GM23338 (cell line): ENCODE measurements around the gene SLC25A42. TPM values are rescaled to one million over a fixed set of nuclear protein-coding genes. Genes with fewer than 3 reads are reported as not detected.

Source experiments
- ATAC-seq: fragments of 200-7000 bp; cut with Tn5 transposase; 3 replicates; pipeline ENCODE4 v1.9.1; 2020
- DNase-seq: peaks from one replicate; pipeline ENCODE4 v3.0.0-alpha.2; 2015; ENCODE audit warnings: low spot score
- H2AFZ ChIP-seq: fragments of 200-600 bp; sonication (generic); 2 replicates; pipeline ENCODE4 v1.8.0; 2016; ENCODE audit warnings: antibody characterized with exemption, mild to moderate bottlenecking, moderate library complexity
- H3F3A ChIP-seq: fragments of 200-600 bp; sonication (generic); replicated peaks from 2 replicates; pipeline ENCODE4 v1.8.0; 2017; ENCODE audit warnings: antibody characterized with exemption, mixed run types, low read depth
- H3K27ac ChIP-seq: fragments of 200-600 bp; sonication (generic); 2 replicates; pipeline ENCODE4 v1.6.1; 2016; ENCODE audit warnings: low read depth
- H3K27me3 ChIP-seq: fragments of 200-600 bp; sonication (generic); 2 replicates; pipeline ENCODE4 v1.8.0; 2016; ENCODE audit warnings: mild to moderate bottlenecking, mixed run types, moderate library complexity; ENCODE audit not compliant: insufficient read depth
- H3K36me3 ChIP-seq: fragments of 200-600 bp; sonication (generic); 2 replicates; pipeline ENCODE4 v1.8.0; 2016; ENCODE audit warnings: mild to moderate bottlenecking; ENCODE audit not compliant: insufficient read depth
- H3K4me1 ChIP-seq: fragments of 200-600 bp; sonication (generic); 2 replicates; pipeline ENCODE4 v1.8.0; 2016; ENCODE audit warnings: mild to moderate bottlenecking, moderate library complexity; ENCODE audit not compliant: insufficient read depth
- H3K4me2 ChIP-seq: fragments of 200-600 bp; sonication (generic); 2 replicates; pipeline ENCODE4 v1.7.1; 2017; ENCODE audit warnings: mixed run types
- H3K4me3 ChIP-seq: fragments of 200-600 bp; sonication (generic); 2 replicates; pipeline ENCODE4 v1.6.1; 2016; ENCODE audit warnings: mixed run types
- H3K79me2 ChIP-seq: fragments of 200-600 bp; sonication (generic); replicated peaks from 2 replicates; pipeline ENCODE4 v1.8.0; 2017; ENCODE audit warnings: mild to moderate bottlenecking; ENCODE audit not compliant: insufficient read depth
- H3K9me2 ChIP-seq: fragments of 200-600 bp; sonication (generic); 2 replicates; pipeline ENCODE4 v1.8.0; 2017; ENCODE audit not compliant: insufficient read depth
- H4K20me1 ChIP-seq: fragments of 200-600 bp; sonication (generic); replicated peaks from 2 replicates; pipeline ENCODE4 v1.8.0; 2017; ENCODE audit warnings: mild to moderate bottlenecking; ENCODE audit not compliant: insufficient read depth
- H3K27ac Mint-ChIP-seq: 2 replicates; pipeline ENCODE4 v1.8.0; 2020; ENCODE audit warnings: inconsistent platforms, mild to moderate bottlenecking, moderate library complexity, mixed read lengths
- H3K27me3 Mint-ChIP-seq: 3 replicates; pipeline ENCODE4 v1.8.0; 2022; ENCODE audit warnings: low read depth, mild to moderate bottlenecking, moderate library complexity, mixed read lengths, inconsistent platforms; ENCODE audit not compliant: insufficient read depth, poor library complexity
- H3K36me3 Mint-ChIP-seq: 3 replicates; pipeline ENCODE4 v1.8.0; 2021; ENCODE audit warnings: low read depth, mild to moderate bottlenecking, inconsistent platforms, moderate library complexity, mixed read lengths
- H3K4me1 Mint-ChIP-seq: 3 replicates; pipeline ENCODE4 v1.8.0; 2020; ENCODE audit warnings: mild to moderate bottlenecking, inconsistent platforms, mixed read lengths
- H3K4me3 Mint-ChIP-seq: 3 replicates; pipeline ENCODE4 v1.8.0; 2021; ENCODE audit warnings: moderate library complexity, mild to moderate bottlenecking, inconsistent platforms, mixed read lengths
- H3K9me3 Mint-ChIP-seq: 3 replicates; pipeline ENCODE4 v1.8.0; 2020; ENCODE audit warnings: moderate library complexity, mild to moderate bottlenecking, inconsistent platforms, mixed read lengths
- CREB1 ChIP-seq: fragments of 250-450 bp; sonication (Bioruptor Pico); IDR thresholded peaks from 2 replicates; pipeline ENCODE4 v1.5.0; 2020; ENCODE audit warnings: low read depth, mild to moderate bottlenecking, moderate library complexity
- JUNB ChIP-seq: IDR thresholded peaks from one replicate; pipeline ENCODE4 v1.6.1; 2016; ENCODE audit warnings: antibody characterized with exemption; ENCODE audit not compliant: unreplicated experiment
- NANOG ChIP-seq: IDR thresholded peaks from 2 replicates; pipeline ENCODE4 v1.6.1; 2016; ENCODE audit warnings: antibody characterized with exemption, borderline replicate concordance
- POLR2AphosphoS5 ChIP-seq: IDR thresholded peaks from 2 replicates; pipeline ENCODE4 v1.6.1; 2016; ENCODE audit warnings: antibody characterized with exemption, low read depth
- STAT1 ChIP-seq: IDR thresholded peaks from one replicate; pipeline ENCODE4 v1.6.1; 2016; ENCODE audit warnings: antibody characterized with exemption; ENCODE audit not compliant: unreplicated experiment
- ZNF114 ChIP-seq: fragments of 250-450 bp; sonication (Bioruptor Pico); IDR thresholded peaks from 2 replicates; pipeline ENCODE4 v1.5.0; 2020; ENCODE audit warnings: mild to moderate bottlenecking, moderate library complexity
- ZNF331 ChIP-seq: fragments of 250-450 bp; sonication (Bioruptor Pico); IDR thresholded peaks from 2 replicates; pipeline ENCODE4 v1.5.0; 2020; ENCODE audit warnings: low read depth, mild to moderate bottlenecking, moderate library complexity
- polyA plus RNA-seq: library from polyadenylated mRNA; unstranded; fragments of >200 nt; fragmentation: Nextera tagmentation; extraction: Ambion mirVana; gene quantifications from 2 replicates; pipeline ENCODE4 v1.2.1, GENCODE V29; 2016
- total RNA-seq: library from RNA; depleted of rRNA; stranded (reverse); fragments of >200 nt; shearing (Covaris generic); gene quantifications from 2 replicates; pipeline ENCODE4 v1.2.3, GENCODE V29; 2014
- TF ChIP-seq, protein P1 (sequence below): IDR thresholded peaks from one replicate; pipeline ENCODE4 v1.6.1; 2018; ENCODE audit warnings: antibody characterized with exemption; ENCODE audit not compliant: unreplicated experiment
- TF ChIP-seq, protein P2 (sequence below): IDR thresholded peaks from 2 replicates; pipeline ENCODE4 v1.6.1; 2016; ENCODE audit warnings: antibody characterized with exemption
- TF ChIP-seq, protein P3 (sequence below), 2 experiments: fragments of 200-600 bp in 1 of 2; sonication (generic) in 1 of 2; conservative IDR thresholded peaks; 2 replicates each; pipeline versions ENCODE4 v1.5.1 to v1.6.1; 2016 to 2017; ENCODE audit warnings: antibody characterized with exemption in 2 of 2, low read depth in 2 of 2, mild to moderate bottlenecking in 2 of 2, moderate library complexity in 1 of 2
- TF ChIP-seq, protein P4 (sequence below): fragments of 250-450 bp; sonication (Bioruptor Pico); IDR thresholded peaks from 2 replicates; pipeline ENCODE4 v1.5.0; 2020; ENCODE audit warnings: mild to moderate bottlenecking, moderate library complexity

Gene SLC25A42
- total and polyA plus RNA-seq, 2 experiments from 2014 or later = 7.3 to 7.6 TPM

DNA sequence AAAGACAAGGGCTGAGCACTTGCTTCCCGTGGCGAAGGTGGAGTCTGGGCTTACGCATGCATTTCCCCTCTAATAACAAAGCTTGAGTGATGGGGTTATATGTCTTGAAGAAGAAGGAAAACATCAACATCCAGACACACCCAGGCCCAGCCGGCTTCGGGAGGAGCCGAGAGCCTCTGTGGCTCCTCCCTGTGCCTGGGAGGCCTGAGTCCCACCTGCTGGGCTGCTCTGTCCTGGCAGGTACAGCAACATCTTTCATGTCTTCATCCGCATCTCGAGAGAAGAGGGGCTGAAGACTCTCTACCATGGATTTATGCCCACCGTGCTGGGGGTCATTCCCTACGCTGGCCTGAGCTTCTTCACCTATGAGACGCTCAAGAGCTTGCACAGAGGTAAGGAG, 43.9 kb downstream of the SLC25A42 start (continued):
- TF ChIP-seq, protein P1, sequence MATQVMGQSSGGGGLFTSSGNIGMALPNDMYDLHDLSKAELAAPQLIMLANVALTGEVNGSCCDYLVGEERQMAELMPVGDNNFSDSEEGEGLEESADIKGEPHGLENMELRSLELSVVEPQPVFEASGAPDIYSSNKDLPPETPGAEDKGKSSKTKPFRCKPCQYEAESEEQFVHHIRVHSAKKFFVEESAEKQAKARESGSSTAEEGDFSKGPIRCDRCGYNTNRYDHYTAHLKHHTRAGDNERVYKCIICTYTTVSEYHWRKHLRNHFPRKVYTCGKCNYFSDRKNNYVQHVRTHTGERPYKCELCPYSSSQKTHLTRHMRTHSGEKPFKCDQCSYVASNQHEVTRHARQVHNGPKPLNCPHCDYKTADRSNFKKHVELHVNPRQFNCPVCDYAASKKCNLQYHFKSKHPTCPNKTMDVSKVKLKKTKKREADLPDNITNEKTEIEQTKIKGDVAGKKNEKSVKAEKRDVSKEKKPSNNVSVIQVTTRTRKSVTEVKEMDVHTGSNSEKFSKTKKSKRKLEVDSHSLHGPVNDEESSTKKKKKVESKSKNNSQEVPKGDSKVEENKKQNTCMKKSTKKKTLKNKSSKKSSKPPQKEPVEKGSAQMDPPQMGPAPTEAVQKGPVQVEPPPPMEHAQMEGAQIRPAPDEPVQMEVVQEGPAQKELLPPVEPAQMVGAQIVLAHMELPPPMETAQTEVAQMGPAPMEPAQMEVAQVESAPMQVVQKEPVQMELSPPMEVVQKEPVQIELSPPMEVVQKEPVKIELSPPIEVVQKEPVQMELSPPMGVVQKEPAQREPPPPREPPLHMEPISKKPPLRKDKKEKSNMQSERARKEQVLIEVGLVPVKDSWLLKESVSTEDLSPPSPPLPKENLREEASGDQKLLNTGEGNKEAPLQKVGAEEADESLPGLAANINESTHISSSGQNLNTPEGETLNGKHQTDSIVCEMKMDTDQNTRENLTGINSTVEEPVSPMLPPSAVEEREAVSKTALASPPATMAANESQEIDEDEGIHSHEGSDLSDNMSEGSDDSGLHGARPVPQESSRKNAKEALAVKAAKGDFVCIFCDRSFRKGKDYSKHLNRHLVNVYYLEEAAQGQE = no peak
- TF ChIP-seq ZNF114 (CRISPR knock-in tag) = no peak
- TF ChIP-seq, protein P2, sequence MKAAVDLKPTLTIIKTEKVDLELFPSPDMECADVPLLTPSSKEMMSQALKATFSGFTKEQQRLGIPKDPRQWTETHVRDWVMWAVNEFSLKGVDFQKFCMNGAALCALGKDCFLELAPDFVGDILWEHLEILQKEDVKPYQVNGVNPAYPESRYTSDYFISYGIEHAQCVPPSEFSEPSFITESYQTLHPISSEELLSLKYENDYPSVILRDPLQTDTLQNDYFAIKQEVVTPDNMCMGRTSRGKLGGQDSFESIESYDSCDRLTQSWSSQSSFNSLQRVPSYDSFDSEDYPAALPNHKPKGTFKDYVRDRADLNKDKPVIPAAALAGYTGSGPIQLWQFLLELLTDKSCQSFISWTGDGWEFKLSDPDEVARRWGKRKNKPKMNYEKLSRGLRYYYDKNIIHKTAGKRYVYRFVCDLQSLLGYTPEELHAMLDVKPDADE = no peak
- TF ChIP-seq POLR2AphosphoS5 = no peak
- TF ChIP-seq STAT1 = no peak
- TF ChIP-seq NANOG = no peak
- TF ChIP-seq, protein P3, sequence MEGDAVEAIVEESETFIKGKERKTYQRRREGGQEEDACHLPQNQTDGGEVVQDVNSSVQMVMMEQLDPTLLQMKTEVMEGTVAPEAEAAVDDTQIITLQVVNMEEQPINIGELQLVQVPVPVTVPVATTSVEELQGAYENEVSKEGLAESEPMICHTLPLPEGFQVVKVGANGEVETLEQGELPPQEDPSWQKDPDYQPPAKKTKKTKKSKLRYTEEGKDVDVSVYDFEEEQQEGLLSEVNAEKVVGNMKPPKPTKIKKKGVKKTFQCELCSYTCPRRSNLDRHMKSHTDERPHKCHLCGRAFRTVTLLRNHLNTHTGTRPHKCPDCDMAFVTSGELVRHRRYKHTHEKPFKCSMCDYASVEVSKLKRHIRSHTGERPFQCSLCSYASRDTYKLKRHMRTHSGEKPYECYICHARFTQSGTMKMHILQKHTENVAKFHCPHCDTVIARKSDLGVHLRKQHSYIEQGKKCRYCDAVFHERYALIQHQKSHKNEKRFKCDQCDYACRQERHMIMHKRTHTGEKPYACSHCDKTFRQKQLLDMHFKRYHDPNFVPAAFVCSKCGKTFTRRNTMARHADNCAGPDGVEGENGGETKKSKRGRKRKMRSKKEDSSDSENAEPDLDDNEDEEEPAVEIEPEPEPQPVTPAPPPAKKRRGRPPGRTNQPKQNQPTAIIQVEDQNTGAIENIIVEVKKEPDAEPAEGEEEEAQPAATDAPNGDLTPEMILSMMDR (conservative IDR thresholded peaks at IDR 0.05; ENCODE audit: low read depth in 2 of 2) = no peak
- no peak for TF ChIP-seq CREB1 (CRISPR knock-in tag)
- TF ChIP-seq ZNF331 = no peak

DNA sequence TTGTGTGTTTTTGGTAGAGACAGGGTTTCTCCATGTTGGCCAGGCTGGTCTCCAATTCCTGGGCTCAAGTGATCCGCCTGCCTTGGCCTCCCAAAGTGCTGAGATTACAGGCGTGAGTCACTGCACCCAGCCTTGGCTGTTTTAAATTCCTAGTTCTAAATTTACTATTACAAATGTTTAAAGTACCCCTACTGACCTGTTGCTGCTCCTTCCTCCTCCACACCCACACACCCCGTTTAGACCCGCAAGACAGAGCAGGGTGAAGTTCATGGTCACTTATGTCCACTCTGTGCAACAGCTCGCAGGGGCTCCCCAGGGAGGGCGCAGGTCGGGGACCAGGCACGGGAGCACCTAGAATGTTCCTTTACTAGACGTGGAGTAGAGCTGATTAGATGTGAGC, 45.8 kb downstream of the SLC25A42 start:
- Mint-ChIP-seq H3K27me3 (peaks cover 40% of the 10 kb centered on the region), H3K9me3 (no peaks in the 10 kb centered on the region), H3K36me3 (peaks cover 4% of the 10 kb centered on the region; the same call in 2 of the 3 replicates), H3K4me3 (no peak overlapping the region), H3K4me1 (peaks cover 42% of the 10 kb centered on the region), H3K27ac (no peak overlapping the region)
- Histone ChIP-seq H3K79me2 (no peaks in the 10 kb centered on the region), H3K36me3 (no peaks in the 10 kb centered on the region), H4K20me1 (no peaks in the 10 kb centered on the region), H3K4me1 (peaks cover 31% of the 10 kb centered on the region), H3K27ac (no peak overlapping the region), H3K4me3 (no peak overlapping the region), H3K4me2 (no peak overlapping the region), H3K27me3 (peaks cover 6% of the 10 kb centered on the region; the same call in 1 of the 2 replicates), H2AFZ (no peak overlapping the region), H3F3A (peaks cover 23% of the 10 kb centered on the region; the same call in 1 of the 2 replicates), H3K9me2 (no peaks in the 10 kb centered on the region)
- DNase-seq = no peak
- no peak for ATAC-seq
- TF ChIP-seq JUNB (no peak), STAT1 (no peak), NANOG (no peak)
- TF ChIP-seq, protein P4, sequence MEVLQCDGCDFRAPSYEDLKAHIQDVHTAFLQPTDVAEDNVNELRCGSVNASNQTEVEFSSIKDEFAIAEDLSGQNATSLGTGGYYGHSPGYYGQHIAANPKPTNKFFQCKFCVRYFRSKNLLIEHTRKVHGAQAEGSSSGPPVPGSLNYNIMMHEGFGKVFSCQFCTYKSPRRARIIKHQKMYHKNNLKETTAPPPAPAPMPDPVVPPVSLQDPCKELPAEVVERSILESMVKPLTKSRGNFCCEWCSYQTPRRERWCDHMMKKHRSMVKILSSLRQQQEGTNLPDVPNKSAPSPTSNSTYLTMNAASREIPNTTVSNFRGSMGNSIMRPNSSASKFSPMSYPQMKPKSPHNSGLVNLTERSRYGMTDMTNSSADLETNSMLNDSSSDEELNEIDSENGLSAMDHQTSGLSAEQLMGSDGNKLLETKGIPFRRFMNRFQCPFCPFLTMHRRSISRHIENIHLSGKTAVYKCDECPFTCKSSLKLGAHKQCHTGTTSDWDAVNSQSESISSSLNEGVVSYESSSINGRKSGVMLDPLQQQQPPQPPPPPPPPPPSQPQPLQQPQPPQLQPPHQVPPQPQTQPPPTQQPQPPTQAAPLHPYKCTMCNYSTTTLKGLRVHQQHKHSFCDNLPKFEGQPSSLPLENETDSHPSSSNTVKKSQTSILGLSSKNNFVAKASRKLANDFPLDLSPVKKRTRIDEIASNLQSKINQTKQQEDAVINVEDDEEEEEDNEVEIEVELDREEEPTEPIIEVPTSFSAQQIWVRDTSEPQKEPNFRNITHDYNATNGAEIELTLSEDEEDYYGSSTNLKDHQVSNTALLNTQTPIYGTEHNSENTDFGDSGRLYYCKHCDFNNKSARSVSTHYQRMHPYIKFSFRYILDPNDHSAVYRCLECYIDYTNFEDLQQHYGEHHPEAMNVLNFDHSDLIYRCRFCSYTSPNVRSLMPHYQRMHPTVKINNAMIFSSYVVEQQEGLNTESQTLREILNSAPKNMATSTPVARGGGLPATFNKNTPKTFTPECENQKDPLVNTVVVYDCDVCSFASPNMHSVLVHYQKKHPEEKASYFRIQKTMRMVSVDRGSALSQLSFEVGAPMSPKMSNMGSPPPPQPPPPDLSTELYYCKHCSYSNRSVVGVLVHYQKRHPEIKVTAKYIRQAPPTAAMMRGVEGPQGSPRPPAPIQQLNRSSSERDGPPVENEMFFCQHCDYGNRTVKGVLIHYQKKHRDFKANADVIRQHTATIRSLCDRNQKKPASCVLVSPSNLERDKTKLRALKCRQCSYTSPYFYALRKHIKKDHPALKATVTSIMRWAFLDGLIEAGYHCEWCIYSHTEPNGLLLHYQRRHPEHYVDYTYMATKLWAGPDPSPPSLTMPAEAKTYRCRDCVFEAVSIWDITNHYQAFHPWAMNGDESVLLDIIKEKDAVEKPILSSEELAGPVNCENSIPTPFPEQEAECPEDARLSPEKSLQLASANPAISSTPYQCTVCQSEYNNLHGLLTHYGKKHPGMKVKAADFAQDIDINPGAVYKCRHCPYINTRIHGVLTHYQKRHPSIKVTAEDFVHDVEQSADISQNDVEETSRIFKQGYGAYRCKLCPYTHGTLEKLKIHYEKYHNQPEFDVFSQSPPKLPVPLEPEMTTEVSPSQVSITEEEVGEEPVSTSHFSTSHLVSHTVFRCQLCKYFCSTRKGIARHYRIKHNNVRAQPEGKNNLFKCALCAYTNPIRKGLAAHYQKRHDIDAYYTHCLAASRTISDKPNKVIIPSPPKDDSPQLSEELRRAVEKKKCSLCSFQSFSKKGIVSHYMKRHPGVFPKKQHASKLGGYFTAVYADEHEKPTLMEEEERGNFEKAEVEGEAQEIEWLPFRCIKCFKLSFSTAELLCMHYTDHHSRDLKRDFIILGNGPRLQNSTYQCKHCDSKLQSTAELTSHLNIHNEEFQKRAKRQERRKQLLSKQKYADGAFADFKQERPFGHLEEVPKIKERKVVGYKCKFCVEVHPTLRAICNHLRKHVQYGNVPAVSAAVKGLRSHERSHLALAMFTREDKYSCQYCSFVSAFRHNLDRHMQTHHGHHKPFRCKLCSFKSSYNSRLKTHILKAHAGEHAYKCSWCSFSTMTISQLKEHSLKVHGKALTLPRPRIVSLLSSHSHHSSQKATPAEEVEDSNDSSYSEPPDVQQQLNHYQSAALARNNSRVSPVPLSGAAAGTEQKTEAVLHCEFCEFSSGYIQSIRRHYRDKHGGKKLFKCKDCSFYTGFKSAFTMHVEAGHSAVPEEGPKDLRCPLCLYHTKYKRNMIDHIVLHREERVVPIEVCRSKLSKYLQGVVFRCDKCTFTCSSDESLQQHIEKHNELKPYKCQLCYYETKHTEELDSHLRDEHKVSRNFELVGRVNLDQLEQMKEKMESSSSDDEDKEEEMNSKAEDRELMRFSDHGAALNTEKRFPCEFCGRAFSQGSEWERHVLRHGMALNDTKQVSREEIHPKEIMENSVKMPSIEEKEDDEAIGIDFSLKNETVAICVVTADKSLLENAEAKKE (CRISPR knock-in tag) = no peak
